ENCODE measurements around the gene ACTN4. TPM values are rescaled to one million over a fixed set of nuclear protein-coding genes. Genes with fewer than 3 reads are reported as not detected.

Gene ACTN4
- total RNA-seq, 5 donors from 2014 or later (not counting 1 experiment from before 2014, with no cell fraction given): 100.0 to 201 (median 175) TPM

GRCh38 chr19:38634757-38635482 is 12.5 kb upstream of the ACTN4 start:
- H3K4me1 ChIP-seq (ENCODE audit: control insufficient read depth in 1 of 2, extremely low read depth in 1 of 2, insufficient read depth in 2 of 2, low read length in 2 of 2): peaks cover 17 to 33% of the 10 kb centered on the region in 2 experiments
- no peaks in the 10 kb centered on the region for H3K27me3 ChIP-seq (replicated peaks in 1 of 2; ENCODE audit: control insufficient read depth in 2 of 2, extremely low read depth in 1 of 2, insufficient read depth in 2 of 2, low read length in 1 of 2)
- Mint-ChIP-seq H3K27ac (peak overlapping the region; percentile 87 to 91), H3K4me1 (peaks cover 26 to 35% (median 31%) of the 10 kb centered on the region in 3 donors), H3K36me3 (peaks cover 23% of the 10 kb centered on the region), H3K4me3 (peak overlapping the region in 2 of 3 donors; percentile 6 to 39), H3K27me3 (no peaks in the 10 kb centered on the region), H3K9me3 (no peaks in the 10 kb centered on the region)
- ChIA-PET POLR2A (interaction anchor here in 1 of 2 donors (0.7 kb wide), 1 partner anchor 276 kb away, joined by 5 read pairs; no protein-coding TSS in a partner anchor), CTCF (interaction anchor here in 1 of 2 donors (0.6 to 2.3 kb wide), 20 partner anchors 9 to 327 kb away, joined by 3 to 27 read pairs (median 5); partner anchors contain the start of genes ACTN4, EIF3K, FAM98C and MAP4K1)
- peaks cover 0 to 26% of the 10 kb centered on the region in 2 donors for H3K36me3 ChIP-seq (ENCODE audit: control insufficient read depth in 2 of 2, extremely low read depth in 1 of 2, insufficient read depth in 1 of 2, low read length in 1 of 2)
- peak in 1 of 4 experiments; percentile 36 for ATAC-seq (replicated peaks in 1 of 4)
- peak in 34 of 35 experiments; percentile 35 to 84 (median 64) for DNase-seq
- H3K4me3 ChIP-seq (ENCODE audit: control insufficient read depth in 1 of 2, extremely low read depth in 1 of 2, low read length in 1 of 2): no peak overlapping the region
- peak overlapping the region; percentile 37 for H3K27ac ChIP-seq (ENCODE audit: low read length)
- 73% methylated on average over 13 of the region's 17 CpGs for WGBS (ENCODE audit: insufficient coverage)
- H3K9me3 ChIP-seq: no peaks in the 10 kb centered on the region

GRCh38 chr19:38635483-38636399 is 11.7 kb upstream of the ACTN4 start:
- H3K9me3 ChIP-seq: no peaks in the 10 kb centered on the region
- H3K27ac ChIP-seq (ENCODE audit: low read length): peak overlapping the region; percentile 63
- Mint-ChIP-seq H3K36me3 (peaks cover 23% of the 10 kb centered on the region), H3K4me1 (peaks cover 26 to 35% (median 31%) of the 10 kb centered on the region in 3 donors), H3K9me3 (no peaks in the 10 kb centered on the region), H3K27me3 (no peaks in the 10 kb centered on the region), H3K4me3 (peak overlapping the region in 1 of 3 donors; percentile 23), H3K27ac (peak overlapping the region; percentile 87 to 89)
- H3K36me3 ChIP-seq (ENCODE audit: control insufficient read depth in 2 of 2, extremely low read depth in 1 of 2, insufficient read depth in 1 of 2, low read length in 1 of 2): peaks cover 0 to 24% of the 10 kb centered on the region in 2 donors
- WGBS (ENCODE audit: insufficient coverage): 81% methylated on average over 5 of the region's 17 CpGs
- no peak for ATAC-seq (replicated peaks in 1 of 4)
- H3K4me3 ChIP-seq (ENCODE audit: control insufficient read depth in 1 of 2, extremely low read depth in 1 of 2, low read length in 1 of 2): no peak overlapping the region
- H3K4me1 ChIP-seq (ENCODE audit: control insufficient read depth in 1 of 2, extremely low read depth in 1 of 2, insufficient read depth in 2 of 2, low read length in 2 of 2): peaks cover 17 to 33% of the 10 kb centered on the region in 2 experiments
- CTCF ChIA-PET: interaction anchor here in 1 of 2 donors (0.9 to 2.5 kb wide), 10 partner anchors 8 to 294 kb away, joined by 3 to 16 read pairs (median 5); partner anchors contain the start of genes ACTN4, EIF3K, FAM98C and MRPS12
- POLR2A ChIA-PET: no interaction called here
- H3K27me3 ChIP-seq (replicated peaks in 1 of 2; ENCODE audit: control insufficient read depth in 2 of 2, extremely low read depth in 1 of 2, insufficient read depth in 2 of 2, low read length in 1 of 2): no peaks in the 10 kb centered on the region
- DNase-seq: no peak

- H3K4me3 Mint-ChIP-seq: no peak overlapping the region
- Histone ChIP-seq H3K9me3 (no peaks in the 10 kb centered on the region), H3K36me3 (ENCODE audit: control insufficient read depth in 2 of 2, extremely low read depth in 1 of 2, insufficient read depth in 1 of 2, low read length in 1 of 2) (peaks cover 0 to 13% of the 10 kb centered on the region in 2 donors), H3K4me1 (ENCODE audit: control insufficient read depth in 1 of 2, extremely low read depth in 1 of 2, insufficient read depth in 2 of 2, low read length in 2 of 2) (peaks cover 17 to 33% of the 10 kb centered on the region in 2 experiments), H3K4me3 (ENCODE audit: control insufficient read depth in 1 of 2, extremely low read depth in 1 of 2, low read length in 1 of 2) (no peak overlapping the region), H3K27ac (ENCODE audit: low read length) (no peak overlapping the region), H3K27me3 (replicated peaks in 1 of 2; ENCODE audit: control insufficient read depth in 2 of 2, extremely low read depth in 1 of 2, insufficient read depth in 2 of 2, low read length in 1 of 2) (no peaks in the 10 kb centered on the region)
- ChIA-PET CTCF (no interaction called here), POLR2A (interaction anchor here in 1 of 2 donors (0.6 kb wide), 1 partner anchor 13 kb away, joined by 3 read pairs; no protein-coding TSS in a partner anchor)
- H3K27me3 Mint-ChIP-seq: no peaks in the 10 kb centered on the region
- 100% methylated on average over 1 of the region's 3 CpGs for WGBS (ENCODE audit: insufficient coverage)
- no peak overlapping the region for H3K27ac Mint-ChIP-seq
- ATAC-seq (replicated peaks in 1 of 4) (no peak), DNase-seq (no peak)
- H3K4me1 Mint-ChIP-seq: peaks cover 26 to 35% (median 33%) of the 10 kb centered on the region in 3 donors
- no peaks in the 10 kb centered on the region for H3K9me3 Mint-ChIP-seq
- peaks cover 9% of the 10 kb centered on the region for H3K36me3 Mint-ChIP-seq
Measured at GRCh38 chr19:38638461-38638860, 9.0 kb upstream of the ACTN4 start.

- Mint-ChIP-seq H3K4me3 (no peak overlapping the region), H3K27ac (no peak overlapping the region), H3K4me1 (peaks cover 21 to 32% (median 30%) of the 10 kb centered on the region in 3 donors), H3K27me3 (no peaks in the 10 kb centered on the region), H3K9me3 (no peaks in the 10 kb centered on the region), H3K36me3 (peaks cover 6% of the 10 kb centered on the region)
- POLR2A ChIA-PET: interaction anchor here in 1 of 2 donors (0.7 kb wide), 1 partner anchor 17 kb away, joined by 3 read pairs; no protein-coding TSS in a partner anchor
- WGBS (ENCODE audit: insufficient coverage): 96% methylated on average over 2 of the region's 2 CpGs
- H3K4me1 ChIP-seq (ENCODE audit: control insufficient read depth in 1 of 2, extremely low read depth in 1 of 2, insufficient read depth in 2 of 2, low read length in 2 of 2): peaks cover 17 to 29% of the 10 kb centered on the region in 2 experiments
- DNase-seq: no peak
- no peak overlapping the region for H3K27ac ChIP-seq (ENCODE audit: low read length)
- H3K4me3 ChIP-seq (ENCODE audit: control insufficient read depth in 1 of 2, extremely low read depth in 1 of 2, low read length in 1 of 2): no peak overlapping the region
- H3K36me3 ChIP-seq (ENCODE audit: control insufficient read depth in 2 of 2, extremely low read depth in 1 of 2, insufficient read depth in 1 of 2, low read length in 1 of 2): peaks cover 0 to 13% of the 10 kb centered on the region in 2 donors
- H3K27me3 ChIP-seq (replicated peaks in 1 of 2; ENCODE audit: control insufficient read depth in 2 of 2, extremely low read depth in 1 of 2, insufficient read depth in 2 of 2, low read length in 1 of 2): no peaks in the 10 kb centered on the region
- CTCF ChIA-PET: no interaction called here
- ATAC-seq (replicated peaks in 1 of 4): no peak
- no peaks in the 10 kb centered on the region for H3K9me3 ChIP-seq
Measured at GRCh38 chr19:38639679-38640078, 7.8 kb upstream of the ACTN4 start.

GRCh38 chr19:38640368-38640767 is 7.1 kb upstream of the ACTN4 start:
- no peak for ATAC-seq (replicated peaks in 1 of 4)
- Histone ChIP-seq H3K4me1 (ENCODE audit: control insufficient read depth in 1 of 2, extremely low read depth in 1 of 2, insufficient read depth in 2 of 2, low read length in 2 of 2) (peaks cover 17 to 22% of the 10 kb centered on the region in 2 experiments), H3K27ac (ENCODE audit: low read length) (no peak overlapping the region), H3K36me3 (ENCODE audit: control insufficient read depth in 2 of 2, extremely low read depth in 1 of 2, insufficient read depth in 1 of 2, low read length in 1 of 2) (peaks cover 0 to 6% of the 10 kb centered on the region in 2 donors), H3K27me3 (replicated peaks in 1 of 2; ENCODE audit: control insufficient read depth in 2 of 2, extremely low read depth in 1 of 2, insufficient read depth in 2 of 2, low read length in 1 of 2) (no peaks in the 10 kb centered on the region), H3K4me3 (ENCODE audit: control insufficient read depth in 1 of 2, extremely low read depth in 1 of 2, low read length in 1 of 2) (no peak overlapping the region), H3K9me3 (no peaks in the 10 kb centered on the region)
- Mint-ChIP-seq H3K9me3 (no peaks in the 10 kb centered on the region), H3K4me3 (no peak overlapping the region), H3K27ac (no peak overlapping the region), H3K36me3 (peaks cover 4% of the 10 kb centered on the region), H3K27me3 (no peaks in the 10 kb centered on the region), H3K4me1 (peaks cover 18 to 26% (median 26%) of the 10 kb centered on the region in 3 donors)
- no peak for DNase-seq
- WGBS (ENCODE audit: insufficient coverage): 83% methylated on average over 2 of the region's 4 CpGs
- ChIA-PET POLR2A (no interaction called here), CTCF (no interaction called here)

GRCh38 chr19:38642176-38642575 is 5.3 kb upstream of the ACTN4 start:
- 96% methylated on average over 7 of the region's 9 CpGs for WGBS (ENCODE audit: insufficient coverage)
- no peak for ATAC-seq (replicated peaks in 1 of 4)
- peaks cover 3 to 10% (median 9%) of the 10 kb centered on the region in 3 donors for H3K4me1 Mint-ChIP-seq

More at GRCh38 chr19:38642176-38642575, 5.3 kb upstream of the ACTN4 start:
- Histone ChIP-seq H3K9me3 (no peaks in the 10 kb centered on the region), H3K27ac (ENCODE audit: low read length) (no peak overlapping the region), H3K4me3 (ENCODE audit: control insufficient read depth in 1 of 2, extremely low read depth in 1 of 2, low read length in 1 of 2) (no peak overlapping the region), H3K36me3 (ENCODE audit: control insufficient read depth in 2 of 2, extremely low read depth in 1 of 2, insufficient read depth in 1 of 2, low read length in 1 of 2) (no peaks in the 10 kb centered on the region), H3K4me1 (ENCODE audit: control insufficient read depth in 1 of 2, extremely low read depth in 1 of 2, insufficient read depth in 2 of 2, low read length in 2 of 2) (peaks cover 3 to 8% of the 10 kb centered on the region in 2 experiments), H3K27me3 (replicated peaks in 1 of 2; ENCODE audit: control insufficient read depth in 2 of 2, extremely low read depth in 1 of 2, insufficient read depth in 2 of 2, low read length in 1 of 2) (no peaks in the 10 kb centered on the region)
- Mint-ChIP-seq H3K9me3 (no peaks in the 10 kb centered on the region), H3K36me3 (no peaks in the 10 kb centered on the region), H3K27me3 (no peaks in the 10 kb centered on the region), H3K4me3 (no peak overlapping the region), H3K27ac (no peak overlapping the region)
- ChIA-PET CTCF (interaction anchor here in 1 of 2 donors (0.6 kb wide), 1 partner anchor 237 kb away, joined by 7 read pairs; no protein-coding TSS in a partner anchor), POLR2A (interaction anchor here (0.6 kb wide), 2 partner anchors 87 to 123 kb away, joined by 5 to 8 read pairs; no protein-coding TSS in a partner anchor)
- DNase-seq: no peak

All from T-cell (primary cell).